ENCODE data around the gene FXN. TPM values are rescaled to one million over a fixed set of nuclear protein-coding genes. Genes with fewer than 3 reads are reported as not detected.

Gene FXN
- total and polyA plus RNA-seq, 11 donors, result 14.8 to 40.2 (median 24.1) TPM

DNA sequence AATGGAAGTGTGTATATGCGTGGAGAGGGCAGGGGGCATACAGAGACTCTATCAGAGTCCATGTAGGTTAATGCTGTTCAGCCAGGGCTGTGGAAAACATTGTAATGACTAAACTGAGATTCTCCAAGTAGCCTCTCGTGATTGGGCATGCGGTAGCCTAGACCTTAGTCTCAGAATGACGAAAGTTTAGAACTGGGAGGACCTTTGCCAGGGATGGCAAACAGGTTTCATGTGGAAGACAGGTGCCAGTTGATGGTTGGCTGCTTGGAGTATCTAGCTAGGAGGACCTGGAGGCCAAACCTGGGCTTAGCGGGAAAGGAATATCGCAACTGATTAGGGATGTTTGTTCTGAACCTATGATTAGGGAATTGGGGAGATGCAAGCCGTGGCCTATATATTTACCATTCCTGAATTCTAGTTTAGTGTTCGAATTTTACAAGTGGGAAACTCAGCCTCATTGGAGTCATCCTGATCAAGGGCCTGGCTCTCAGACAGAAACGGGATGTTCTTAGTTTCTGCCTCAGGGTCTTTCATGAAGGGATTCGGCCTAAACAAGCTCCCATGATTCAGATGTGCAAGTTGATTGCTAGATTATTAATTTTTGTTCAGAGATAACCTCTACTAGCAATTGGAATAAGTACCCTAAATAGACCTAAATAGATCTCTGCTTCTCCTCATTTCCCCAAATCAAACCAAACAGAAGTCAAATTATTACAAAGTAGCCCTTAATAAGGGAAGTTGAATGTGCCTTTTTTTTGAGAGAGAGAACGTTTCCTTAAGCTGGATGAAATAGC, 111.7 kb downstream of the FXN start:
- Histone ChIP-seq H3K9me3 (no peaks in the 10 kb centered on the region), H3K36me3 (peaks cover 0 to 9% (median 0%) of the 10 kb centered on the region in 9 donors), H3K4me1 (peaks cover 0 to 39% (median 17%) of the 10 kb centered on the region in 12 donors), H3K27me3 (no peaks in the 10 kb centered on the region), H3K4me3 (no peak overlapping the region), H3K27ac (no peak overlapping the region)
- ATAC-seq (no peak), DNase-seq (peak in 2 of 5 donors; percentile 1 to 2)
- TF ChIP-seq, protein P1, sequence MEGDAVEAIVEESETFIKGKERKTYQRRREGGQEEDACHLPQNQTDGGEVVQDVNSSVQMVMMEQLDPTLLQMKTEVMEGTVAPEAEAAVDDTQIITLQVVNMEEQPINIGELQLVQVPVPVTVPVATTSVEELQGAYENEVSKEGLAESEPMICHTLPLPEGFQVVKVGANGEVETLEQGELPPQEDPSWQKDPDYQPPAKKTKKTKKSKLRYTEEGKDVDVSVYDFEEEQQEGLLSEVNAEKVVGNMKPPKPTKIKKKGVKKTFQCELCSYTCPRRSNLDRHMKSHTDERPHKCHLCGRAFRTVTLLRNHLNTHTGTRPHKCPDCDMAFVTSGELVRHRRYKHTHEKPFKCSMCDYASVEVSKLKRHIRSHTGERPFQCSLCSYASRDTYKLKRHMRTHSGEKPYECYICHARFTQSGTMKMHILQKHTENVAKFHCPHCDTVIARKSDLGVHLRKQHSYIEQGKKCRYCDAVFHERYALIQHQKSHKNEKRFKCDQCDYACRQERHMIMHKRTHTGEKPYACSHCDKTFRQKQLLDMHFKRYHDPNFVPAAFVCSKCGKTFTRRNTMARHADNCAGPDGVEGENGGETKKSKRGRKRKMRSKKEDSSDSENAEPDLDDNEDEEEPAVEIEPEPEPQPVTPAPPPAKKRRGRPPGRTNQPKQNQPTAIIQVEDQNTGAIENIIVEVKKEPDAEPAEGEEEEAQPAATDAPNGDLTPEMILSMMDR (IDR thresholded peaks at IDR 0.05), result no peak
- no peak for TF ChIP-seq POLR2A (IDR thresholded peaks at IDR 0.05)
- intact Hi-C loops (cut with DNase I), result loop anchor here in 2 of 10 donors (5.0 to 10.0 kb wide), 2 partner anchors 45 to 72 kb away; no protein-coding TSS in a partner anchor
- 94 to 97% (median 96%) methylated on average over 11 of the region's 11 CpGs for WGBS, 4 donors

DNA sequence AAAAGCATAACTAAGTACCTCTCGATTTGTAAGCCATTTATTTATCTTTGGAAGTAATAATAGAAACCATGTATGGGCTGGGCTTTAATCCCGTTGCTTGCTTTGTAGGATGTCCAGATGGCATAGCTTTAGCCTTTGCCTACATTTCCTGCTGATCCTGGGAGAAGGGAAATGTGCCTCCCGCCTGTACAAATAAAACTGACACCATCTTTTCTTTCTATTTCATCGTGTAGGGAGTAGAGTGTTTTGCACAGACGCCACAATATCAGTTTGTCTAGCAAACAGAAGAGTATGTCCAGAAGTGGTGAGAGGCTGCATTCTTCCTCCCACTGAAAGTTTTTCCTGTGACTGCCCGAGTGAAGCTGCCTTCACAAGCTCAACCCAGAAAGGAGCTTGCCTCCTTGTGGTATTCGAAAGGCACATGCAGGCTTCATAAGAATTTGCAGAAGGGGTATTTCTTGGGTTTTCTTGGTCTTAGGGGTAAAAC, 113.8 kb downstream of the FXN start:
- H3K27me3 ChIP-seq, result no peaks in the 10 kb centered on the region
- peaks cover 0 to 9% (median 0%) of the 10 kb centered on the region in 9 donors for H3K36me3 ChIP-seq
- no peak for TF ChIP-seq POLR2A (IDR thresholded peaks at IDR 0.05)
- TF ChIP-seq, protein P1 (IDR thresholded peaks at IDR 0.05), result peak in 9 of 12 donors; percentile 17 to 55 (median 38)
- ATAC-seq (peak in 3 of 4 donors; percentile 37 to 66 (median 66)), DNase-seq (peak in 2 of 5 donors; percentile 18 to 29)
- H3K4me1 ChIP-seq, result peaks cover 0 to 29% (median 9%) of the 10 kb centered on the region in 12 donors
- WGBS, 4 donors, result 5 to 15% (median 9%) methylated on average over 7 of the region's 7 CpGs
- intact Hi-C loops (cut with DNase I), result loop anchor here in 2 of 10 donors (5.0 to 10.0 kb wide), 2 partner anchors 43 to 75 kb away; no protein-coding TSS in a partner anchor
- no peaks in the 10 kb centered on the region for H3K9me3 ChIP-seq
- H3K4me3 ChIP-seq, result peak overlapping the region in 1 of 12 donors; percentile 10
- H3K27ac ChIP-seq, result peak overlapping the region in 10 of 12 donors; percentile 24 to 76 (median 50)

Other genes with a start within 250 kb of the FXN start
- not detected for gene PRKACG, start 21.6 kb upstream of the FXN start, total RNA-seq
- gene PRKACG, start 21.6 kb upstream of the FXN start, polyA plus RNA-seq, result not detected
- 100 to 1,000 TPM in 4 of 9 donors, 10 to 100 TPM in 5; 56.0 to 139 (median 92.0) TPM for gene TJP2, start 138.5 kb downstream of the FXN start, total RNA-seq
- 10 to 100 TPM; 29.1 to 29.5 TPM for gene TJP2, start 138.5 kb downstream of the FXN start, polyA plus RNA-seq